HG02885 (cell line): Measurements from ENCODE around the gene HLF.

Experiments used
- ATAC-seq: cut with Tn5 transposase; IDR thresholded peaks from one replicate; pipeline ENCODE4 v1.9.1; 2021; ENCODE audit warnings: mild to moderate bottlenecking; ENCODE audit not compliant: unreplicated experiment, poor library complexity

The HLF gene

DNA sequence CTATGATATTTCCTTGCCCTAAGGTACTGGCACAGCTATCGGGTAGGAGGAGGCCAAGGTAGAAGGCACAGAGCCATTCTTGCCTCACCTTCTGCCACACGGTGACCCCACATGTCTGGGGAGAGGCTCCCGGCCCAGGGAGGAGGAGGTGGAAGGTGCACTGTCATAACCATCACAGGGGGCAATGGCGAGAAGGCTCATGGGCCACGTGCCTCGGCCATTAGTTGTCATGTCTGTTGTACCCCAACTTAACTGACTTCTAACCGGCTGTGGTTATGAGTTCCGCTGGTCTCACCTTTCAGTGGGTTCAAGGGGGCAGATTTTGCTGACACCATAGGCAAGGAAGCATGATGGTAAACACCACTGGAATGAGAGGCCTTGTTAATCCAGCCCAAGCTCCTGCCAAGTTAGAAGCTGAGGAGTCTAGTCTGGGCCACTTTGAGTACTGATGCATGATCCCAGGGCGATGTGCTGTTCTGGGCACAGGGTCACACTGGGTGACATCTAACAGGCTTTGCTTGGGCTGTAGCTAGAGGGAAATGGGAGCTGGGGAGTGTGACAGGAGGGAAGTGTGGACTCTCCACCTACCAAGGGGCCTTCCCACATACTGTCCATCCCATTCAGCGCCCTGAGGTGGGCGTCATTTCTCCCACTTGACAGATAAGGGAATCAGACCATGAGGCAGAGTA is 39.6 kb downstream of the HLF start:
- ATAC-seq = no peak

DNA sequence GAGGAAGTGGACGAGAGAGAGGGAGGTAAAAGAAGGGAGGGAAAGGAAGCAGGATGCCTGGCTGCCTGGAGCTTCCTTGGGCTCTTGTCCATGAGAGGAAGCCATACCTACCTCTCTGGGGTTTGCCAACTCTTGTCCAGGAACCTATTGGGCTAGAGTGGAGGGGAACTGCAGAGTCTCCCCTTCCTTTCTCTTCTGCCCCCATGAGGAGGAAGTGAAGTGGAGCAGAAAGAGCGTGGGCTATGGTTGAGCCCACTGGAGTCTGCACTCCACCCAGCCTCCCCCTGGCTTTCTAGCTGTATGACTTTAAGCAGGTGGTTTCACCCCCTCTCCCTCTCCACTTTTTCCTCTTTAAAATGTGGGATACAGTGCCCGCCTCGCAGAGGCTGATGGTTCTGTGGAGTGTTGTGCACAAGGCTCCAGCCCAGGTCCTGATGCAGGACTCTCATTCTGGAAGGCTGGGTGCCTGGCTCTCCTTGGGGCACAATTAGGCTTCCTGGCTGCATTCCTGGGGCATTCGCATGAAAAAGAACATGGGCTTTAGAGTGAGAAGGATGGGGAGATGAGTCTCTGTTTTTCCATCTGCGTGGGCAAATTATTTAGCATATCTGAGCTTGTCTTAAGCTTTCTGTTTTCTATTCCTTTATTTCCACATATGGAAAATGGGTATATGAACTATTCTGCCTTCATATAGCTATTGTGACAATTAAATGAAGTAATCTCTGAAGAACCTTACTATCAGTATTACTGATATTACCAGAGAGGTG is 40.7 kb downstream of the HLF start:
- ATAC-seq = no peak

DNA sequence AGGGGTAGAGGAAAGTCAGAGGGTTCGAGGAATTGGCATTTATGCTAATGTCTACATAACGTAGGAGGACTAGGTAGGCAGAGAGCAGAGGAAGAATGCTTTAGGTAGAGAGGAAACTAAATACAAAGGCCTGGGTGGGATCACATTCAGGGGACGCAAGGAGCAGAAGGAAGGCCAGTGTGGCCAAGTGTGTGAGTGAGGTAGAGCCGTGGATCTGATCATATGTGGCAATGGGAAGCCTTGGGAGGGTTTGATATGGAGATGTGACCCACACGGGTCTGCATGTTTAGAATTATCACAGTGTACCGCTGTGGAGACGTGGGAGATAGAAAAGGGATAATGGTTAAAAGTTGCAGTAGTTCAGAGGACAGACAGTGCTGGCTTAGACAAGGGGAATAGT is 43.1 kb downstream of the HLF start:
- no peak for ATAC-seq

DNA sequence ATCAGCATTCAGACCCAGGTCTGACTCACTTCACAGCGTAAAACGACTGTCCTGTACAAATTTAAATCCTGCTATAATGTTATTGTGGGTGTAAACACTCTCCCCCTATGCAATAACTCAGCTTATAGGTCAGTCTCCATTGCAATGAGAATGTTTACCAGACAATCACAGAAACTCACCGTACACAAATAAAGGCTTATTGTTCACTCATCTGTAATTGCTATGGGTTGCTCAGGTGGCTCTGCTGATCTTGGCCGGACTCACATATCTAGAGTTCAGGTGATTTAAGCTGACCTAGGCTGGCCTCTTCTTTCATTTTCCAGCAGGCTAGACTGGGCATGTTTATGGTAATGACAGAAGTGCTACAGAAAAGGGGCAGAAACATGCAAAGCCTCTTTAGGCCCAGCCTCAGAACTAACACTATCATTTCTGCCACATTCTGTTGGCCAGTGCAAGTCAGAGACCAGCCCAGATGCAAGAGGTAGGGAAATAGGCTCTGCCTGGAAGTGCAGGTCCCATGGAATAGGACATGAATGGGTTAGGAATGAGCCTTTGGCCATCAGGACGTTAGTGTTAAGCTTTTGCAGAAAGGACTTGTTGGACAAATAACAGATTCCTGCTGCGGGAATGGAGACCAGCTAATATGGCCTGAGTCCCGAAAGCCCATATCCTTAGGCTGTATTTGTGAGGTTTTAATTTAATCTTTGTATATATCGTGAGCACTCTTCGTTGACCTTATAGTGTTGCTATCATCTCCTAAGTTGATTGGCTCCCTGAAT is 44.0 kb downstream of the HLF start:
- ATAC-seq = no peak

DNA sequence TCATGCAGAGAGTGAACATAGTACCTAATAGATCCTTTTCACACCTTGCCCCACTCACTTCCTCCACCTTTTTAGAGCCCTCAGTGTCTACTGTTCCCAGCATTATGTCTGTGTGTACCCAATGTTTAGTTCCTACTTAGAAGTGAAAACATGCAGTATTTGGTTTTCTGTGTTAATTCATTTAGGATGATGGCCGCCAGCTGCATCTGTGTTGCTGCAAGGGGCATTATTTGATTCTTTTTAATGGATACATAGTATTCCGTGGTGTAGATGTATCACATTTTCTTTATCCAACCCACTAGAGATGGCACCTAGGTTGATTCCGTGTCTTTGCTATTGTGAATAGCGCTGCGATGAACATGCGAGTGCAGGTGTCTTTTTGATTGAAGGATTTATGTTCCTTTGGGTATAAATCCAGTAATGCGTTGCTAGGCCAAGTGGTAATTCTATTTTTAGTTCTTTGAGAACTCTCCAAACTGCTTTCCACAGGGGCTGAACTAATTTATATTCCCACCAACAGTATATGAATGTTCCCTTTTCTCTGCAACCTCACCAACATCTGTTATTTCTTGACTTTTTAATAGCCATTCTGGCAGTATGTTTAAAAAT is 47.1 kb downstream of the HLF start:
- ATAC-seq = no peak

DNA sequence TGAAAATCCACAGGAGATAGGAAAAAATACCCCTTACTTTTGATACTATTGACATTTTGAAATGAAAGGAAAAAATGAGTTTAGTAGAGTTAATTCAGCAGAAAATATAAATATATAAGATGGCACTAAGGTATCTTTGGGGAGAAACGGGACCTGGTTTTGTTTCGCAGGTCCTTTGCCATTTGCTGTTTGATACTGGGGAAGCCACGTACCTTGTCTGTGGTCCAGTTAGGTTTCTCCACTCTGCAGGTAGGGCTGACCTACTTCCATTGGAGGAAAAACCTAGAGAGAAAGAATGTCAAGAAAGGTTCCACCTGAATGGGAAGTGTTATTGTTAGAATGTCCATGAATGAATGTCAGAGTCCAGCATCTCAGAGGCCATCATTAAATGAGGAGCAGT is 48.1 kb downstream of the HLF start:
- no peak for ATAC-seq

DNA sequence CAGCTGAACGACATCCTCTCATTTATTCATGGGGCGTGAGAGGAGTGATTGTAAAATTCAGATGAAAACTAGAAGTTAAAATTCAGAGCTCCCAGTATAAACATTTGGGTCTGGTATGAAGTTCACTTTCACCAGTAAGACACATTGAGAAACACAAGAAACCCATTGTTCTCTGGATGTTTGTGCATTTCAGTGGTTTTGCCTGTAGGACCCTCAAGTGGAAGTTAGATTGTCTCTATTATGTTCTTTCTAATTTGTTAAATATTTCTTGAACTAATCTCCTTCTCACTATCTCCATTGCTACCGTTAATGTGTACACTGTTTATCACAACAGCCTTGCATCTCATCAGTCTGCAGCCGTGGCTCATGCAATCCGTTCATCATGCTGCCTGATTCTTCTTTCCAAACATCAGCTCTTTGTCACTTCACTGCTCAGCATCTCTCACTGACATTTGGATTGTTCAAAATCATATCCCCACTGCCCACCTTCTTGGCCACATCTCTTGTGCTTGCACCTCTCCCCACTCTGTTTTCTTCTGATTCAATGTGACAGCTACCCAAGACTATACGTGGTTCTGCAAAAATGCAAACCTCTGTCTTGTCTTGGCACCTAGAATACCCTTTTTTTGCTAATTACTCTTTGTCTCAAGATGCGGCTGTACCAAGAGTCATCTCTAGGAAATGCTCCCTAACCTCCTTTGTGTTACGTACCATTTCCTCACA is 49.5 kb downstream of the HLF start:
- ATAC-seq = no peak

DNA sequence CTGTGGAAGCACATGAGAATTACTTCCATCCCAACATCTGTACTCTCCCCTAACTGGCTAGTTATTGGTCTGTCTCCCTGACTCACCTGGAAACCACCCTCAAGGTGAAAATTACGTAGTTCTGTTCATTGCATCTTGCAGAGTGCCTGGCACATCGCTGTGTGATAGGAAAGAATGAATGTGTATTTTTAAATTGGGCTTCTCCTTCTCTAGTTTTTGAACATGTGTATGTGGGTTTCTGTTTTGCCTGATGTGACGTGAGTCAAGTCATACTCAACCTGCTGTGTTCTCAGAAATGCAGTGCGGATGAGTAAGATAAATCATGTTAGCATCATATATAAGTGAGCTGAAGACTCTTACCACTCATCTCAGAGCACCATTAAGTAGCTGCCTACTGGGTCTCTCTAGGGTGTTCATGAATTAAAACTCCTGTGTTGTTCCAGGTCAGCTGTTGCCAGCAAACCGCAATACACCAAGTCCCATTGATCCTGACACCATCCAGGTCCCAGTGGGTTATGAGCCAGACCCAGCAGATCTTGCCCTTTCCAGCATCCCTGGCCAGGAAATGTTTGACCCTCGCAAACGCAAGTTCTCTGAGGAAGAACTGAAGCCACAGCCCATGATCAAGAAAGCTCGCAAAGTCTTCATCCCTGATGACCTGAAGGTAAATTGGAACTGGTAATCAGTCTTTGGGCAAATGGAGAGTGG is 50.2 kb downstream of the HLF start:
- ATAC-seq = no peak

DNA sequence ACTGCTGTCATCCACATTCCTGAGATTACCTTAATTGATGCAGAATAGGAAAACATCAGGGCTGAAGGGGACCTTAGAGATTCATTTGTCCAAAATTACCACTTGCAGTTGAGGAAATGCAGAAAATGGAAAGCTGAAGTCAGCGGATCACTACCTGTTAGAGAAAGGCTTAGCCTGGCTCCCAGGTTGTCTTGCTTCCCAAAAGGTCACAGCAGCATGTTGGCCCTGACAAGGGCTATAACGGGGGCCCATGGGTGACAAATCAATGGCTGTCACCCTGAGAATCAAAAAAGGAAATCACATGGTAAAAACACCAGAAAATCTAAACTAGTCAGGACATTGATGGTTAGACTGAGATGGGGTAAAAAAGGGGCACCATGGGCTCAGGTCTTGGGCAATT is 51.7 kb downstream of the HLF start:
- ATAC-seq = no peak

DNA sequence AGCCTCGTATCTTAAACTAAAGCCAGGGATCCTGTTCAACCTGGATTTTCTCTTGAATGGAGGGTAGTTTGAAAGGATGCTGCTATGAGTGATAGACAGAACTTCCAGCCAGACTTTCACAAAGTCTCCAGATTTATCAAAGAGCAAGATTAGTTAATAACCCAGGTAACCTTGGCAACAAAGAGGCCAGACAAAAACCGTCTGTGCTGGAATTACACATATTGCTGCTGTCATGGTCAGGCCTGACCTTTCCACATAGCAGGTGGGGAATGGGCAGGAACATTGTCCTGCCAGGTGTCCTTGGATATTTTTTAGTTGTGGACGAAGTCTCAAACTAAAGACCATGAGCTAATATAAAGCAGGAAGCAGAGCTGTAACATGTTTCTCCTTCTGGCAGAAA is 52.5 kb downstream of the HLF start:
- ATAC-seq = no peak

DNA sequence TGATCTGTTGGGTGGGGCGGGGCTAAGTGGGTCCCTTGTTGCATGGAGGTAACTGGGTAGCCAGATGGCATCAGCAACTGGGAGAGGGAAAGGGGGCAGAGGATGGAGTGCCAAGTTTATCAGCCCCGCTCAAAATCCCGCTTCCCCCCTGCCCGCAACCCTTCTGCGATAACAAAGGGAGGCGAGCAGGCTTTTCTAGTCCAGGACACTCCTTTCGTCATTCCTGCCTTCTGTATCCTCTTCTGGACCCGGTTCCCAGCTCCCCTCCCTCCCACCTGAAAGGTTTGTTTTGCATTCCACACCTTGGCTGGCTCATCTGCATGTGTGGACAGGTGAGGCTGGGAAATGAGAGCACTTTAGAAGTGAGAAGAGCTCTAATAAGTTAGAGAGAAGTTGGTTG is 53.3 kb downstream of the HLF start:
- ATAC-seq = no peak

DNA sequence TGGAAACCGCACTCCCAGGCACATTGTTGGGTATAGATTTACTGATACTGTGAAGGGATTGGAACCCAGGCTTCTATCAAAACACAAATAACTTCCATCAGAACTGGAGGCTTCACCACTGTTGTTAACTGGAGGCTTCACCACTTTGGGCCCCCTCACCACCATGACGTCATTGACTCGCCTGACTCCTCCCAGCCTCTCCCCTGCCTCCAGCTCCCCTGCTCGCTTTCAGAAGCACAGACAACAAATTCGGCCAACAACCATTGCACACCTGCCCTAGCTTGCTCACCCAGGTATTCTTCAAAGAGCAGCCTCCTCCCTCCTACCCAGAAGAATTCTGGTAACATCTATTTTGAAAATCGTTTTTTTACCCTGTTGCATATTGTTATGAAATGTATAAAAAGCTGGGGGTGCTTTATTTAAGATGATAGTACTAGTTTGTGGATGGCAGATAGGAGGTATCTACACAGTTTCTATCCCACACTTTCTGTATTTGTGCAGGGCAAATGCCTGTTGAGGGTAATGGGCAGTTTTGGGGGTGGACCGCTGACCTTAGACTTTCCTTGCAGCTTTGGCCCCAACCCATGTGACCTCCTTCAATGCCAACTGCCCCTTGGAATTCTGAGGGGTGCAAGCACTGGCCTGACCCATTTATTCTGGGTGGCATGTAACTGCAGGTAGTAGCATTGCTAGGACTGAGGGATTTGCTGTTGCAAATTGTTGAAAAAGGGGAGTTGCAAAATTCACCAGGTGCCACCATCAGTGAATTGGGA is 54.1 kb downstream of the HLF start:
- ATAC-seq = no peak

DNA sequence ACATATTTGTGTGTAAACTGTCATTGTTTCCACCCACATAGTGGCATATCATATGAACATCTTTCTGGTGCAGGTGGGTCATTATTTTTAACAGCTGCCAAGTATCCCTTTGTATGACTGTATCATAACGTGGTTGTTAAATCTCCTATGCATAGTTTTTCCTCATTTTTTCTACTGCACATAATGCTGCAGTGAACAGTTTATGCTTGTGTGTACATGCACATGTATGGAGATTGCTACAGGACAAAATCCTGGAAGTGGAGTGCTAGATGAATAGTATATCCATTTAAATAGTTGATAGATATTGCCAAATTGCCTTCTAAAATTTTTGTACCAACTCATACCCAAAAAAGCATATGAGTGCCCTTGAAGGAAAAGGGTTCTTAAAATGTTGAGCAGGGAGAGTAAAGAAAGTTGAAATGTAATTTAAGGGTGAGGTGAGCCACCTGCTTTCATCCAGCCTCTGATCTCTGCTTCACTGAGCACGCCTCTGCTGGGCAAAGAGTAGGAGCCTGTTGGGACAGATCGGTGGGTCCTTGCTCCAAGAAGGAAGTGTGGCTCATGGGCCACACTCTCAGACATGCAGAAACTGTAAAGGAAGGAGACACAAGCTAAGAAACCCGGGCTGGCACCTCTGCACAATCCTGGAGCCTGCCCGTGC is 55.3 kb downstream of the HLF start:
- no peak for ATAC-seq

DNA sequence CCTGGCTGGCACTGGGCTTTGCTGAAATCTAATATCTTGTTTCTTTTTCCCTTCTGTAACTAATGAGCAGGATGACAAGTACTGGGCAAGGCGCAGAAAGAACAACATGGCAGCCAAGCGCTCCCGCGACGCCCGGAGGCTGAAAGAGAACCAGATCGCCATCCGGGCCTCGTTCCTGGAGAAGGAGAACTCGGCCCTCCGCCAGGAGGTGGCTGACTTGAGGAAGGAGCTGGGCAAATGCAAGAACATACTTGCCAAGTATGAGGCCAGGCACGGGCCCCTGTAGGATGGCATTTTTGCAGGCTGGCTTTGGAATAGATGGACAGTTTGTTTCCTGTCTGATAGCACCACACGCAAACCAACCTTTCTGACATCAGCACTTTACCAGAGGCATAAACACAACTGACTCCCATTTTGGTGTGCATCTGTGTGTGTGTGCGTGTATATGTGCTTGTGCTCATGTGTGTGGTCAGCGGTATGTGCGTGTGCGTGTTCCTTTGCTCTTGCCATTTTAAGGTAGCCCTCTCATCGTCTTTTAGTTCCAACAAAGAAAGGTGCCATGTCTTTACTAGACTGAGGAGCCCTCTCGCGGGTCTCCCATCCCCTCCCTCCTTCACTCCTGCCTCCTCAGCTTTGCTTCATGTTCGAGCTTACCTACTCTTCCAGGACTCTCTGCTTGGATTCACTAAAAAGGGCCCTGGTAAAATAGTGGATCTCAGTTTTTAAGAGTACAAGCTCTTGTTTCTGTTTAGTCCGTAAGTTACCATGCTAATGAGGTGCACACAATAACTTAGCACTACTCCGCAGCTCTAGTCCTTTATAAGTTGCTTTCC is 56.0 kb downstream of the HLF start:
- no peak for ATAC-seq

DNA sequence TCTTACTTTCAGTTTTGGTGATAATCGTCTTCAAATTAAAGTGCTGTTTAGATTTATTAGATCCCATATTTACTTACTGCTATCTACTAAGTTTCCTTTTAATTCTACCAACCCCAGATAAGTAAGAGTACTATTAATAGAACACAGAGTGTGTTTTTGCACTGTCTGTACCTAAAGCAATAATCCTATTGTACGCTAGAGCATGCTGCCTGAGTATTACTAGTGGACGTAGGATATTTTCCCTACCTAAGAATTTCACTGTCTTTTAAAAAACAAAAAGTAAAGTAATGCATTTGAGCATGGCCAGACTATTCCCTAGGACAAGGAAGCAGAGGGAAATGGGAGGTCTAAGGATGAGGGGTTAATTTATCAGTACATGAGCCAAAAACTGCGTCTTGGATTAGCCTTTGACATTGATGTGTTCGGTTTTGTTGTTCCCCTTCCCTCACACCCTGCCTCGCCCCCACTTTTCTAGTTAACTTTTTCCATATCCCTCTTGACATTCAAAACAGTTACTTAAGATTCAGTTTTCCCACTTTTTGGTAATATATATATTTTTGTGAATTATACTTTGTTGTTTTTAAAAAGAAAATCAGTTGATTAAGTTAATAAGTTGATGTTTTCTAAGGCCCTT is 56.8 kb downstream of the HLF start:
- no peak for ATAC-seq

DNA sequence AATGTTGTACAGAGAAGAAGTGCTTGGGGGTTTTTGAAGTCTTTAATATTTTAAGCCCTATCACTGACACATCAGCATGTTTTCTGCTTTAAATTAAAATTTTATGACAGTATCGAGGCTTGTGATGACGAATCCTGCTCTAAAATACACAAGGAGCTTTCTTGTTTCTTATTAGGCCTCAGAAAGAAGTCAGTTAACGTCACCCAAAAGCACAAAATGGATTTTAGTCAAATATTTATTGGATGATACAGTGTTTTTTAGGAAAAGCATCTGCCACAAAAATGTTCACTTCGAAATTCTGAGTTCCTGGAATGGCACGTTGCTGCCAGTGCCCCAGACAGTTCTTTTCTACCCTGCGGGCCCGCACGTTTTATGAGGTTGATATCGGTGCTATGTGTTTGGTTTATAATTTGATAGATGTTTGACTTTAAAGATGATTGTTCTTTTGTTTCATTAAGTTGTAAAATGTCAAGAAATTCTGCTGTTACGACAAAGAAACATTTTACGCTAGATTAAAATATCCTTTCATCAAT is 57.8 kb downstream of the HLF start:
- no peak for ATAC-seq
